Keratinocyte (primary cell): ENCODE data around the gene FXYD1. TPM values are rescaled to one million over a fixed set of nuclear protein-coding genes. Genes with fewer than 3 reads are reported as not detected.
A peak's percentile ranks its signal among the peaks of the same experiment; 100 is the strongest.

Experiments used
- DNase-seq: peaks from one replicate; pipeline ENCODE4 v3.0.0-alpha.2; 2011; ENCODE audit warnings: low read depth, missing footprints, low spot score
- FAIRE-seq: peaks from 2 replicates; lab custom pipeline; 2011; peaks lifted over from hg19 to GRCh38; lab: Jason Lieb, UNC
- H2AFZ ChIP-seq: 2 replicates; pipeline ENCODE4 v1.6.0; 2012; ENCODE audit warnings: low read length, control low read depth, inconsistent platforms; ENCODE audit not compliant: control insufficient read depth
- H3K27ac ChIP-seq: 2 replicates; pipeline ENCODE4 v1.5.1; 2011; ENCODE audit warnings: low read length; ENCODE audit not compliant: control insufficient read depth, insufficient read depth
- H3K27me3 ChIP-seq: 3 replicates; pipeline ENCODE4 v1.6.0; 2011; ENCODE audit warnings: low read length; ENCODE audit not compliant: control insufficient read depth, insufficient read depth; ENCODE audit errors: extremely low read depth
- H3K36me3 ChIP-seq, 2 experiments: 2 replicates in 1 of 2; 3 replicates in 1 of 2; pipeline ENCODE4 v1.5.1; 2011; ENCODE audit warnings: low read length in 2 of 2, mild to moderate bottlenecking in 1 of 2; ENCODE audit not compliant: control insufficient read depth in 2 of 2, insufficient read depth in 2 of 2; ENCODE audit errors: extremely low read depth in 1 of 2
- H3K4me1 ChIP-seq: 3 replicates; pipeline ENCODE4 v1.5.1; 2011; ENCODE audit warnings: low read length; ENCODE audit not compliant: control insufficient read depth, insufficient read depth; ENCODE audit errors: extremely low read depth
- H3K4me2 ChIP-seq: 3 replicates; pipeline ENCODE4 v1.6.0; 2011; ENCODE audit warnings: low read depth, low read length; ENCODE audit not compliant: control insufficient read depth, insufficient read depth; ENCODE audit errors: extremely low read depth
- H3K4me3 ChIP-seq, 3 experiments: fragments of 200-600 bp in 1 of 3; sonication (generic) in 1 of 3; 2 replicates in 2 of 3; 3 replicates in 1 of 3; pipeline ENCODE4 v1.5.1; 2011 to 2016; ENCODE audit warnings: low read length in 3 of 3, mild to moderate bottlenecking in 3 of 3, control low read depth in 2 of 3, inconsistent platforms in 1 of 3, low read depth in 1 of 3, mixed read lengths in 1 of 3, mixed run types in 1 of 3, moderate library complexity in 1 of 3; ENCODE audit not compliant: control insufficient read depth in 2 of 3, insufficient read depth in 2 of 3; ENCODE audit errors: extremely low read depth in 1 of 3
- H3K79me2 ChIP-seq: 2 replicates; pipeline ENCODE4 v1.6.0; 2012; ENCODE audit warnings: low read length; ENCODE audit not compliant: control insufficient read depth, insufficient read depth
- H3K9ac ChIP-seq: 3 replicates; pipeline ENCODE4 v1.6.0; 2011; ENCODE audit warnings: low read length; ENCODE audit not compliant: control insufficient read depth, insufficient read depth; ENCODE audit errors: extremely low read depth
- H3K9me1 ChIP-seq: 3 replicates; pipeline ENCODE4 v1.6.0; 2011; ENCODE audit warnings: low read length; ENCODE audit not compliant: control insufficient read depth, insufficient read depth; ENCODE audit errors: extremely low read depth
- H3K9me3 ChIP-seq: 2 replicates; pipeline ENCODE4 v1.5.1; 2012; ENCODE audit warnings: low read depth, low read length; ENCODE audit not compliant: control insufficient read depth
- H4K20me1 ChIP-seq: 3 replicates; pipeline ENCODE4 v1.6.0; 2011; ENCODE audit warnings: low read length; ENCODE audit not compliant: control insufficient read depth, insufficient read depth; ENCODE audit errors: extremely low read depth
- EZH2 ChIP-seq: IDR thresholded peaks from one replicate; pipeline ENCODE4 v1.6.1; 2012; ENCODE audit warnings: inconsistent platforms, mild to moderate bottlenecking, low read length, moderate library complexity
- dilution Hi-C: fragments of 300-500 bp; cut with MboI; formaldehyde crosslinking; loops from one replicate; pipeline ENCODE4 v1.7.0; 2020; ENCODE audit warnings: low sequenced_read_pairs; ENCODE audit not compliant: extremely low pct_ligation_motif_present
- polyA plus RNA-seq, 5 experiments: library from polyadenylated mRNA; depleted of rRNA in 3 of 5; stranded (reverse) in 3 of 5; stranded (forward) in 1 of 5; unstranded in 1 of 5; fragments of >200 nt; gene quantifications; 1 replicate in 1 of 5; 2 replicates in 3 of 5; 3 replicates in 1 of 5; pipeline versions ENCODE4 v1.2.1 to v1.2.3, GENCODE V29; 2011 to 2012; ENCODE audit warnings: missing spikeins in 2 of 5, low read depth in 1 of 5, low replicate concordance in 1 of 5
- TF ChIP-seq, protein P1 (sequence below), 3 experiments: IDR thresholded peaks in 1 of 3; conservative IDR thresholded peaks in 1 of 3; optimal IDR thresholded peaks in 1 of 3; 2 replicates in 2 of 3; 3 replicates in 1 of 3; pipeline versions ENCODE3 to v1.5.1; 2011; ENCODE audit warnings: low read length in 3 of 3, mild to moderate bottlenecking in 3 of 3, moderate library complexity in 2 of 3, control low read depth in 1 of 3, inconsistent platforms in 1 of 3; ENCODE audit not compliant: insufficient read depth in 2 of 3; ENCODE audit errors: extremely low read depth in 1 of 3

FXYD1 gene
- polyA plus RNA-seq, 1 donor (not counting 4 experiments of a cell fraction or from before 2014, with no cell fraction given): 0.14 TPM

DNA sequence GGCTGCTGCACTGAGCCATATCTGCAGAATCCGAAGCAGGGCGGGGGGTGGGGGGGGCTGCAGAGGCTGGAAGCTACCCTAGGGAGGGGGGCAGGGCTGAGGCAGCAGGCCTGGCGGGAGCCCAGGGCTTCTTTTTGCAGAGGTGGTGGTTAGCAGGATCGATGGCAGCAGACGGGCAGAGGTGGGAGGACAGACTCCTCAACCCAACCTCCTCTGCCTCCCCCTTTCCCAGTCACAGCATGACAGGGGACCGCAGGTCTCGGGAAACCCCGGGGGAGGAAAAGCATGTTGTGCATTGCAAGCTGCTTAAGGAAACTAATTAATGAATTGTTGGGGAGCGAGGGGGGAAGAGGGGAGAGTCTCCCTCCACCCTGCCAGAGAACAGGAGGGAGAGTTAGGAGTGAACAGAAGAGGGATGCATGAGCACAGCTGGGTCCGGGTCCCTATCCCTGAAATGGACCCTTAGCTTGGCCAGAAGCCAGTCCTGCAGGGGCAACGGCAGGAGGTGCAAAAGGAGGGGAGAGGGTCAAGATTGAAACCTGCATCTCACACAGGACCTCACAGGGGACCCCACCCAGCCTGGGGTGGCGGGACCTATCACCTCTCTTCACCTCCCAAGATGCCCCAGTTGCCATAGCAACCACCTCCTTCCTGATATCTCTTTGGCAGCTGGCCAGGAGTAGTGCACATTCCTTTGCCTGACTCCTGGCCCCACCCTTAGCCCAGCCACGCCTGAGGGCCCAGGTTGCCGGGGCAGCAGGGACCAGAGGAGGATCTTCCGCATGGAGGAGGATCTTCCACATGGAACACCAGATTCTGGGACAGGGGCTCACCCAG, 6.2 kb downstream of the FXYD1 start:
- no peak overlapping the region for H3K27ac ChIP-seq
- H2AFZ ChIP-seq: peak overlapping the region; percentile 64
- H3K27me3 ChIP-seq: peaks cover 19% of the 10 kb centered on the region
- H3K79me2 ChIP-seq: no peaks in the 10 kb centered on the region
- peak overlapping the region; percentile 30 for H3K4me2 ChIP-seq
- no peaks in the 10 kb centered on the region for H3K9me3 ChIP-seq
- no peak overlapping the region for H3K4me3 ChIP-seq
- H4K20me1 ChIP-seq: no peaks in the 10 kb centered on the region
- DNase-seq (peak; percentile 85), FAIRE-seq (peak; percentile 56)
- TF ChIP-seq, protein P1, sequence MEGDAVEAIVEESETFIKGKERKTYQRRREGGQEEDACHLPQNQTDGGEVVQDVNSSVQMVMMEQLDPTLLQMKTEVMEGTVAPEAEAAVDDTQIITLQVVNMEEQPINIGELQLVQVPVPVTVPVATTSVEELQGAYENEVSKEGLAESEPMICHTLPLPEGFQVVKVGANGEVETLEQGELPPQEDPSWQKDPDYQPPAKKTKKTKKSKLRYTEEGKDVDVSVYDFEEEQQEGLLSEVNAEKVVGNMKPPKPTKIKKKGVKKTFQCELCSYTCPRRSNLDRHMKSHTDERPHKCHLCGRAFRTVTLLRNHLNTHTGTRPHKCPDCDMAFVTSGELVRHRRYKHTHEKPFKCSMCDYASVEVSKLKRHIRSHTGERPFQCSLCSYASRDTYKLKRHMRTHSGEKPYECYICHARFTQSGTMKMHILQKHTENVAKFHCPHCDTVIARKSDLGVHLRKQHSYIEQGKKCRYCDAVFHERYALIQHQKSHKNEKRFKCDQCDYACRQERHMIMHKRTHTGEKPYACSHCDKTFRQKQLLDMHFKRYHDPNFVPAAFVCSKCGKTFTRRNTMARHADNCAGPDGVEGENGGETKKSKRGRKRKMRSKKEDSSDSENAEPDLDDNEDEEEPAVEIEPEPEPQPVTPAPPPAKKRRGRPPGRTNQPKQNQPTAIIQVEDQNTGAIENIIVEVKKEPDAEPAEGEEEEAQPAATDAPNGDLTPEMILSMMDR (optimal IDR thresholded peaks at IDR 0.05 in 1 of 3, IDR thresholded peaks at IDR 0.05 in 1 of 3, conservative IDR thresholded peaks at IDR 0.05 in 1 of 3; ENCODE audit: extremely low read depth in 1 of 3, insufficient read depth in 2 of 3, low read length in 3 of 3): no peak
- no peak for TF ChIP-seq EZH2
- no peaks in the 10 kb centered on the region for H3K36me3 ChIP-seq
- no peaks in the 10 kb centered on the region for H3K9me1 ChIP-seq
- peaks cover 21% of the 10 kb centered on the region for H3K4me1 ChIP-seq
- H3K9ac ChIP-seq: no peak overlapping the region
- dilution Hi-C loops: no loop called here

DNA sequence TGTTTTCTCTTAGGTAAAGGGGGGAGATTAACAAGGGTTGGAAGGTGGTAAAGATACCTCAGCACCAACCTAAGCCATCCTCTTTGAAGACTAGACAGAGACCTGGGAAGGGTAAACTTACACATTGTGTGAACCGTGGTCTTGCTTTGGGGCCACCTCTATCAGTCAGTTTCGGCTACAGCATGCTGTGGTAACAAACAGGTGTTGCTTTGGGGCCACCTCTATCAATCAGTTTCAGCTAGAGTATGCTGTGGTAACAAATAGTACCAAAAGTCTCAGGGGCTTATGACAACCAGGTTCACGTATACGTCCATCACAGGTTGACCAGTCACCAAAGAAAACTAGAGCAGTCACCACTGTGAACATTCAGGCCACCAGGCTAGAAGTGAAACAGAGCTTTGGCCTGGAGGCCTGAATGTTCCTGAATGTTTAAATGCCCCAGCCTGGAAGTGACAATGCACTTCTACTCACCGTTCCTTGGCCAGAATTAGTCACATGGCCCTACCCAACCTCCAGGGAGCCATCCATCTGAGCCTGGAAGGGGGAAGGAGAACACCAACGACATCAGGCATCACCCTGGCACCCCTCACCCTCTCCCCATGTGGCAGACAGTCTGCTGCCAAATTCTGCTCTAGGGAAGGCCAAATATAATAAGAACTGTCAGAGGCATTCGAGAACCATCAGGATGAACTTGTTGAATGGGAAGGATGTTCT, 8.3 kb downstream of the FXYD1 start:
- Histone ChIP-seq H3K4me2 (no peak overlapping the region), H3K27me3 (peaks cover 19% of the 10 kb centered on the region), H3K27ac (no peak overlapping the region), H4K20me1 (no peaks in the 10 kb centered on the region), H3K4me1 (peaks cover 13% of the 10 kb centered on the region), H3K79me2 (no peaks in the 10 kb centered on the region), H3K9me1 (no peaks in the 10 kb centered on the region), H3K36me3 (no peaks in the 10 kb centered on the region), H3K9ac (no peak overlapping the region), H2AFZ (no peak overlapping the region), H3K4me3 (no peak overlapping the region), H3K9me3 (no peaks in the 10 kb centered on the region)
- DNase-seq: no peak
- dilution Hi-C loops: no loop called here
- TF ChIP-seq EZH2: no peak
- TF ChIP-seq, protein P1 (optimal IDR thresholded peaks at IDR 0.05 in 1 of 3, IDR thresholded peaks at IDR 0.05 in 1 of 3, conservative IDR thresholded peaks at IDR 0.05 in 1 of 3; ENCODE audit: extremely low read depth in 1 of 3, insufficient read depth in 2 of 3, low read length in 3 of 3): no peak
- no peak for FAIRE-seq
